WTC11 (cell line): ENCODE measurements around the gene ITPRIP. TPM values are rescaled to one million over a fixed set of nuclear protein-coding genes. Genes with fewer than 3 reads are reported as not detected.

Experiments used
- ATAC-seq: fragments of 200-7000 bp; cut with Tn5 transposase; 2 replicates; pipeline ENCODE4 v1.10.0; 2021; ENCODE audit warnings: mild to moderate bottlenecking, moderate library complexity
- CTCF ChIA-PET: fragments of 300-600 bp; sonication (Branson Sonifier 250); formaldehyde crosslinking; loops from one replicate; lab custom pipeline; 2021; ENCODE audit warnings: antibody characterized with exemption; lab: Charles Lee
- POLR2A ChIA-PET: fragments of 350-600 bp; sonication (Branson Sonifier 250); formaldehyde crosslinking; loops from one replicate; lab custom pipeline; 2021; ENCODE audit warnings: antibody characterized with exemption; lab: Charles Lee
- DNase-seq: peaks from one replicate; pipeline ENCODE4 v3.0.0; 2021; ENCODE audit warnings: low spot score
- H3K27ac Mint-ChIP-seq: 2 replicates; pipeline ENCODE4 v1.8.0; 2021; ENCODE audit warnings: mixed read lengths
- H3K27me3 Mint-ChIP-seq: 2 replicates; pipeline ENCODE4 v1.8.0; 2021; ENCODE audit warnings: low read depth, mild to moderate bottlenecking, moderate library complexity, mixed read lengths
- H3K36me3 Mint-ChIP-seq: 2 replicates; pipeline ENCODE4 v1.8.0; 2021; ENCODE audit warnings: mixed read lengths
- H3K4me1 Mint-ChIP-seq: 2 replicates; pipeline ENCODE4 v1.8.0; 2022; ENCODE audit warnings: mixed read lengths
- H3K4me3 Mint-ChIP-seq: 2 replicates; pipeline ENCODE4 v1.8.0; 2021; ENCODE audit warnings: mild to moderate bottlenecking, moderate library complexity, mixed read lengths
- H3K9me3 Mint-ChIP-seq: 2 replicates; pipeline ENCODE4 v1.8.0; 2021; ENCODE audit warnings: mixed read lengths
- AFF4 ChIP-seq: sonication (generic); formaldehyde crosslinking; IDR thresholded peaks from 2 replicates; pipeline ENCODE4 v1.8.1; 2023; ENCODE audit warnings: mild to moderate bottlenecking, missing genetic modification reagents, borderline replicate concordance
- ATF3 ChIP-seq: sonication (generic); formaldehyde crosslinking; conservative IDR thresholded peaks from 2 replicates; pipeline ENCODE4 v1.8.1; 2022; ENCODE audit warnings: mild to moderate bottlenecking, missing genetic modification reagents
- ATF6 ChIP-seq: sonication (generic); formaldehyde crosslinking; IDR thresholded peaks from 2 replicates; pipeline ENCODE4 v1.8.1; 2023; ENCODE audit warnings: mild to moderate bottlenecking, missing genetic modification reagents
- E2F5 ChIP-seq: sonication (generic); formaldehyde crosslinking; IDR thresholded peaks from 2 replicates; pipeline ENCODE4 v1.8.1; 2022; ENCODE audit warnings: mild to moderate bottlenecking, moderate library complexity, missing genetic modification reagents
- ERG ChIP-seq: fragments of 250-450 bp; sonication (Bioruptor Pico); IDR thresholded peaks from 2 replicates; pipeline ENCODE4 v1.8.0; 2021; ENCODE audit warnings: mild to moderate bottlenecking
- IRF1 ChIP-seq: sonication (generic); formaldehyde crosslinking; IDR thresholded peaks from 2 replicates; pipeline ENCODE4 v1.8.0; 2023; ENCODE audit warnings: missing genetic modification reagents
- MXD4 ChIP-seq: fragments of 250-450 bp; sonication (Bioruptor Pico); IDR thresholded peaks from 2 replicates; pipeline ENCODE4 v1.8.0; 2021; ENCODE audit warnings: mild to moderate bottlenecking, moderate library complexity, borderline replicate concordance
- NFATC4 ChIP-seq: fragments of 250-450 bp; sonication (Bioruptor Pico); IDR thresholded peaks from 2 replicates; pipeline ENCODE4 v1.9.0; 2021; ENCODE audit warnings: mild to moderate bottlenecking
- NR3C1 ChIP-seq: sonication (generic); formaldehyde crosslinking; conservative IDR thresholded peaks from 2 replicates; pipeline ENCODE4 v1.8.1; 2023; ENCODE audit warnings: low read depth, mild to moderate bottlenecking, missing genetic modification reagents
- PRDM15 ChIP-seq: sonication (generic); formaldehyde crosslinking; IDR thresholded peaks from 2 replicates; pipeline ENCODE4 v1.8.0; 2022; ENCODE audit warnings: missing genetic modification reagents
- PRRX2 ChIP-seq: fragments of 250-450 bp; sonication (Bioruptor Pico); IDR thresholded peaks from 2 replicates; pipeline ENCODE4 v1.8.0; 2021; ENCODE audit warnings: mild to moderate bottlenecking
- SMAD4 ChIP-seq: sonication (generic); formaldehyde crosslinking; IDR thresholded peaks from 2 replicates; pipeline ENCODE4 v1.8.0; 2022; ENCODE audit warnings: mild to moderate bottlenecking, missing genetic modification reagents
- TEAD4 ChIP-seq: sonication (generic); formaldehyde crosslinking; IDR thresholded peaks from 2 replicates; pipeline ENCODE4 v1.8.0; 2022; ENCODE audit warnings: mild to moderate bottlenecking, missing genetic modification reagents
- TP53 ChIP-seq: sonication (generic); formaldehyde crosslinking; IDR thresholded peaks from 2 replicates; pipeline ENCODE4 v1.8.1; 2023; ENCODE audit warnings: mild to moderate bottlenecking, missing genetic modification reagents
- ZMAT4 ChIP-seq: fragments of 250-450 bp; sonication (Bioruptor Pico); IDR thresholded peaks from 2 replicates; pipeline ENCODE4 v1.9.0; 2021; ENCODE audit warnings: mild to moderate bottlenecking
- ZNF232 ChIP-seq: sonication (generic); formaldehyde crosslinking; IDR thresholded peaks from 2 replicates; pipeline ENCODE4 v1.8.0; 2022; ENCODE audit warnings: mild to moderate bottlenecking, missing genetic modification reagents
- total RNA-seq: library from RNA; stranded (reverse); gene quantifications from 3 replicates; pipeline ENCODE4 v1.2.3, GENCODE V29; 2021

The ITPRIP gene
- total RNA-seq, 1 experiment from 2014 or later, result 16.8 TPM

GRCh38 chr10:104351919-104352318 lies 13.7 kb upstream of the ITPRIP start (continued):
- TF ChIP-seq ZMAT4 (no peak), E2F5 (no peak)

GRCh38 chr10:104351061-104351702 lies 12.9 kb upstream of the ITPRIP start:
- H3K36me3 Mint-ChIP-seq, result no peaks in the 10 kb centered on the region
- peaks cover 10% of the 10 kb centered on the region for H3K27me3 Mint-ChIP-seq
- H3K4me3 Mint-ChIP-seq, result no peak overlapping the region
- CTCF ChIA-PET, result interaction anchor here (0.6 to 4.8 kb wide), 8 partner anchors 12 to 140 kb away, joined by 3 to 55 read pairs (median 8); partner anchors contain the start of gene ITPRIP
- H3K27ac Mint-ChIP-seq, result no peak overlapping the region
- no peak for TF ChIP-seq ZNF232 (CRISPR knock-in tag)
- TF ChIP-seq ERG, result no peak
- TF ChIP-seq TP53 (CRISPR knock-in tag), result no peak
- TF ChIP-seq NFATC4 (CRISPR knock-in tag), result no peak
- TF ChIP-seq IRF1 (CRISPR knock-in tag), result no peak
- TF ChIP-seq ATF3, result no peak
- no peak for TF ChIP-seq PRDM15
- no peak for TF ChIP-seq TEAD4 (CRISPR knock-in tag)
- H3K9me3 Mint-ChIP-seq, result no peaks in the 10 kb centered on the region
- POLR2A ChIA-PET, result no interaction called here
- H3K4me1 Mint-ChIP-seq, result peaks cover 9% of the 10 kb centered on the region
- no peak for ATAC-seq
- no peak for DNase-seq

GRCh38 chr10:104350127-104350635 lies 11.9 kb upstream of the ITPRIP start:
- no peaks in the 10 kb centered on the region for H3K36me3 Mint-ChIP-seq
- POLR2A ChIA-PET, result interaction anchor here (1.4 kb wide), 1 partner anchor 12 kb away, joined by 3 read pairs; the partner anchor contains the start of gene ITPRIP
- no peaks in the 10 kb centered on the region for H3K9me3 Mint-ChIP-seq
- no peak overlapping the region for H3K4me3 Mint-ChIP-seq
- peak; percentile 50 for ATAC-seq
- peaks cover 9% of the 10 kb centered on the region for H3K4me1 Mint-ChIP-seq
- no peak for TF ChIP-seq ERG
- TF ChIP-seq AFF4 (CRISPR knock-in tag), result no peak
- no peak for TF ChIP-seq MXD4
- TF ChIP-seq SMAD4, result no peak
- no peak for TF ChIP-seq NR3C1 (CRISPR knock-in tag)
- no peak for TF ChIP-seq PRRX2 (CRISPR knock-in tag)
- TF ChIP-seq ATF6 (CRISPR knock-in tag), result no peak
- TF ChIP-seq, all 79 proteins: peak for 0
- no peak overlapping the region for H3K27ac Mint-ChIP-seq
- CTCF ChIA-PET, result interaction anchor here (0.6 to 4.8 kb wide), 8 partner anchors 11 to 75 kb away, joined by 3 to 55 read pairs (median 12); partner anchors contain the start of gene ITPRIP
- peaks cover 10% of the 10 kb centered on the region for H3K27me3 Mint-ChIP-seq
- DNase-seq, result no peak
